ENCODE data around the gene DENND5B. TPM values are rescaled to one million over a fixed set of nuclear protein-coding genes. Genes with fewer than 3 reads are reported as not detected.
"Not testable (repeated sequence)": the region's sequence is repeated elsewhere in the genome, so short reads cannot be mapped to it uniquely, and the experiment has no call there.

Gene DENND5B
- total and polyA plus RNA-seq, 12 donors: 5.2 to 60.8 (median 45.3) TPM

- no peaks in the 10 kb centered on the region for H3K27me3 ChIP-seq
- intact Hi-C loops (cut with DNase I): no loop called here
- H3K36me3 ChIP-seq: no peaks in the 10 kb centered on the region
- H3K9me3 ChIP-seq: peaks cover 0 to 26% (median 16%) of the 10 kb centered on the region in 11 donors
- H3K4me3 ChIP-seq: no peak overlapping the region
- no peak overlapping the region for H3K27ac ChIP-seq
- TF ChIP-seq CTCF (IDR thresholded peaks at IDR 0.05): no peak
- ATAC-seq (no peak), DNase-seq (no peak)
- 87 to 91% methylated on average over 2 of the region's 2 CpGs for WGBS, 2 donors
- H3K4me1 ChIP-seq: no peaks in the 10 kb centered on the region
These were observed 21.9 kb upstream of the DENND5B start for GRCh38 chr12:31612819-31613218.

GRCh38 chr12:31608299-31608698 is 17.4 kb upstream of the DENND5B start:
- intact Hi-C loops (cut with DNase I); H3K36me3 ChIP-seq; ATAC-seq; H3K27ac ChIP-seq; H3K27me3 ChIP-seq; H3K4me1 ChIP-seq; H3K4me3 ChIP-seq; DNase-seq: not testable (repeated sequence)
- peaks cover 0 to 36% (median 19%) of the 10 kb centered on the region in 11 donors for H3K9me3 ChIP-seq
- WGBS, 2 donors: 86 to 94% methylated on average over 2 of the region's 2 CpGs

- no peaks in the 10 kb centered on the region for H3K36me3 ChIP-seq
- 34 to 37% methylated on average over 2 of the region's 2 CpGs for WGBS, 2 donors
- H3K27ac ChIP-seq: peak overlapping the region in 4 of 10 donors; percentile 24 to 57 (median 32)
- no peaks in the 10 kb centered on the region for H3K27me3 ChIP-seq
- intact Hi-C loops (cut with DNase I): no loop called here
- H3K9me3 ChIP-seq: peaks cover 0 to 36% (median 19%) of the 10 kb centered on the region in 11 donors
- no peak overlapping the region for H3K4me3 ChIP-seq
- ATAC-seq: peak in 5 of 8 donors; percentile 57 to 88 (median 74)
- H3K4me1 ChIP-seq: peaks cover 0 to 3% (median 0%) of the 10 kb centered on the region in 9 donors
- TF ChIP-seq CTCF (IDR thresholded peaks at IDR 0.05): no peak
- DNase-seq: no peak
These were observed 14.6 kb upstream of the DENND5B start for GRCh38 chr12:31605531-31605930.

- H3K27me3 ChIP-seq: no peaks in the 10 kb centered on the region
- H3K4me3 ChIP-seq: no peak overlapping the region
These were observed 12.6 kb upstream of the DENND5B start for GRCh38 chr12:31603546-31604009.

More at GRCh38 chr12:31603546-31604009, 12.6 kb upstream of the DENND5B start:
- peaks cover 0 to 3% (median 0%) of the 10 kb centered on the region in 9 donors for H3K4me1 ChIP-seq
- ATAC-seq (no peak), DNase-seq (no peak)
- no peak for TF ChIP-seq CTCF (IDR thresholded peaks at IDR 0.05)
- peaks cover 0 to 18% (median 10%) of the 10 kb centered on the region in 11 donors for H3K9me3 ChIP-seq
- 77 to 80% methylated on average over 3 of the region's 3 CpGs for WGBS, 2 donors
- no peak overlapping the region for H3K27ac ChIP-seq
- intact Hi-C loops (cut with DNase I): no loop called here
- no peaks in the 10 kb centered on the region for H3K36me3 ChIP-seq

All from heart right ventricle (tissue), 16 donors.